ENCODE results near the gene NMT2. TPM values are rescaled to one million over a fixed set of nuclear protein-coding genes. Genes with fewer than 3 reads are reported as not detected.
A peak's percentile ranks its signal among the peaks of the same experiment; 100 is the strongest.

The NMT2 gene
- total RNA-seq, 1 experiment from 2014 or later, result 26.1 TPM

GRCh38 chr10:15112657-15113056, 55.8 kb downstream of the NMT2 start:
- Histone ChIP-seq H3K4me2 (ENCODE audit: low read length) (no peak overlapping the region), H3K9ac (ENCODE audit: low read length) (no peak overlapping the region), H3K27me3 (ENCODE audit: insufficient read depth, low read length) (no peaks in the 10 kb centered on the region), H2AFZ (ENCODE audit: low read depth, low read length, poor library complexity, severe bottlenecking) (no peak overlapping the region), H3K27ac (ENCODE audit: low read depth, low read length) (no peak overlapping the region), H3K9me3 (ENCODE audit: control insufficient read depth in 1 of 2, insufficient read depth in 1 of 2, low read depth in 1 of 2, low read length in 2 of 2) (no peaks in the 10 kb centered on the region), H3K79me2 (ENCODE audit: insufficient read depth, low read length) (no peaks in the 10 kb centered on the region), H3K9me2 (ENCODE audit: insufficient read depth) (no peaks in the 10 kb centered on the region), H4K20me1 (ENCODE audit: insufficient read depth) (no peaks in the 10 kb centered on the region), H3K36me3 (ENCODE audit: control insufficient read depth in 1 of 2, insufficient read depth in 2 of 2, low read length in 2 of 2) (peaks cover 4 to 13% of the 10 kb centered on the region in 2 experiments; a peak in 2 of 4 replicates), H3K4me3 (replicated peaks in 1 of 2; ENCODE audit: low read depth in 1 of 2, low read length in 2 of 2) (no peak overlapping the region), H3K4me1 (ENCODE audit: control insufficient read depth in 1 of 2, insufficient read depth in 2 of 2, low read length in 2 of 2) (no peaks in the 10 kb centered on the region)
- DNase-seq (ENCODE audit: low read depth, low spot score), result no peak
- peak; percentile 82 for ATAC-seq
- ChIA-PET RAD21 (ENCODE audit: low non-redundant PET in 1 of 2, low total read pairs in 2 of 2, uncharacterized antibody in 2 of 2, unreplicated experiment in 2 of 2) (interaction anchor here in 1 of 2 experiments (1.0 kb wide), 1 partner anchor 89 kb away, joined by 3 read pairs; no protein-coding TSS in a partner anchor), POLR2A (no interaction called here), CTCF (no interaction called here)
- TF ChIP-seq JUND (IDR thresholded peaks at IDR 0.05), result no peak
- no peak for TF ChIP-seq POLR2AphosphoS5 (IDR thresholded peaks at IDR 0.05; ENCODE audit: low read depth, low read length)
- TF ChIP-seq, protein P1, sequence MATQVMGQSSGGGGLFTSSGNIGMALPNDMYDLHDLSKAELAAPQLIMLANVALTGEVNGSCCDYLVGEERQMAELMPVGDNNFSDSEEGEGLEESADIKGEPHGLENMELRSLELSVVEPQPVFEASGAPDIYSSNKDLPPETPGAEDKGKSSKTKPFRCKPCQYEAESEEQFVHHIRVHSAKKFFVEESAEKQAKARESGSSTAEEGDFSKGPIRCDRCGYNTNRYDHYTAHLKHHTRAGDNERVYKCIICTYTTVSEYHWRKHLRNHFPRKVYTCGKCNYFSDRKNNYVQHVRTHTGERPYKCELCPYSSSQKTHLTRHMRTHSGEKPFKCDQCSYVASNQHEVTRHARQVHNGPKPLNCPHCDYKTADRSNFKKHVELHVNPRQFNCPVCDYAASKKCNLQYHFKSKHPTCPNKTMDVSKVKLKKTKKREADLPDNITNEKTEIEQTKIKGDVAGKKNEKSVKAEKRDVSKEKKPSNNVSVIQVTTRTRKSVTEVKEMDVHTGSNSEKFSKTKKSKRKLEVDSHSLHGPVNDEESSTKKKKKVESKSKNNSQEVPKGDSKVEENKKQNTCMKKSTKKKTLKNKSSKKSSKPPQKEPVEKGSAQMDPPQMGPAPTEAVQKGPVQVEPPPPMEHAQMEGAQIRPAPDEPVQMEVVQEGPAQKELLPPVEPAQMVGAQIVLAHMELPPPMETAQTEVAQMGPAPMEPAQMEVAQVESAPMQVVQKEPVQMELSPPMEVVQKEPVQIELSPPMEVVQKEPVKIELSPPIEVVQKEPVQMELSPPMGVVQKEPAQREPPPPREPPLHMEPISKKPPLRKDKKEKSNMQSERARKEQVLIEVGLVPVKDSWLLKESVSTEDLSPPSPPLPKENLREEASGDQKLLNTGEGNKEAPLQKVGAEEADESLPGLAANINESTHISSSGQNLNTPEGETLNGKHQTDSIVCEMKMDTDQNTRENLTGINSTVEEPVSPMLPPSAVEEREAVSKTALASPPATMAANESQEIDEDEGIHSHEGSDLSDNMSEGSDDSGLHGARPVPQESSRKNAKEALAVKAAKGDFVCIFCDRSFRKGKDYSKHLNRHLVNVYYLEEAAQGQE (IDR thresholded peaks at IDR 0.05; ENCODE audit: low read depth), result no peak
- TF ChIP-seq, protein P2, sequence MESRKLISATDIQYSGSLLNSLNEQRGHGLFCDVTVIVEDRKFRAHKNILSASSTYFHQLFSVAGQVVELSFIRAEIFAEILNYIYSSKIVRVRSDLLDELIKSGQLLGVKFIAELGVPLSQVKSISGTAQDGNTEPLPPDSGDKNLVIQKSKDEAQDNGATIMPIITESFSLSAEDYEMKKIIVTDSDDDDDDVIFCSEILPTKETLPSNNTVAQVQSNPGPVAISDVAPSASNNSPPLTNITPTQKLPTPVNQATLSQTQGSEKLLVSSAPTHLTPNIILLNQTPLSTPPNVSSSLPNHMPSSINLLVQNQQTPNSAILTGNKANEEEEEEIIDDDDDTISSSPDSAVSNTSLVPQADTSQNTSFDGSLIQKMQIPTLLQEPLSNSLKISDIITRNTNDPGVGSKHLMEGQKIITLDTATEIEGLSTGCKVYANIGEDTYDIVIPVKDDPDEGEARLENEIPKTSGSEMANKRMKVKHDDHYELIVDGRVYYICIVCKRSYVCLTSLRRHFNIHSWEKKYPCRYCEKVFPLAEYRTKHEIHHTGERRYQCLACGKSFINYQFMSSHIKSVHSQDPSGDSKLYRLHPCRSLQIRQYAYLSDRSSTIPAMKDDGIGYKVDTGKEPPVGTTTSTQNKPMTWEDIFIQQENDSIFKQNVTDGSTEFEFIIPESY (IDR thresholded peaks at IDR 0.05; ENCODE audit: extremely low read depth, insufficient replicate concordance, low read length), result no peak
- no peak for TF ChIP-seq POLR2A (IDR thresholded peaks at IDR 0.05; ENCODE audit: borderline replicate concordance, extremely low read depth, insufficient read depth, insufficient read length)
- no peak for TF ChIP-seq FOSL1 (IDR thresholded peaks at IDR 0.05; ENCODE audit: low read depth)
- no peak for TF ChIP-seq SIN3A (IDR thresholded peaks at IDR 0.05; ENCODE audit: low read depth)
- no peak for TF ChIP-seq SP1 (IDR thresholded peaks at IDR 0.05; ENCODE audit: low read depth)
- intact Hi-C loops (cut with micrococcal nuclease), result no loop called here
- no TSS peak for BruUV-seq (replicated peaks)
